ENCODE results near the gene SORCS2. TPM values are rescaled to one million over a fixed set of nuclear protein-coding genes. Genes with fewer than 3 reads are reported as not detected.

SORCS2 gene
- total and polyA plus RNA-seq, 2 of the 4 experiments (the other 2 are of a cell fraction) = 0.36 to 0.62 TPM

DNA sequence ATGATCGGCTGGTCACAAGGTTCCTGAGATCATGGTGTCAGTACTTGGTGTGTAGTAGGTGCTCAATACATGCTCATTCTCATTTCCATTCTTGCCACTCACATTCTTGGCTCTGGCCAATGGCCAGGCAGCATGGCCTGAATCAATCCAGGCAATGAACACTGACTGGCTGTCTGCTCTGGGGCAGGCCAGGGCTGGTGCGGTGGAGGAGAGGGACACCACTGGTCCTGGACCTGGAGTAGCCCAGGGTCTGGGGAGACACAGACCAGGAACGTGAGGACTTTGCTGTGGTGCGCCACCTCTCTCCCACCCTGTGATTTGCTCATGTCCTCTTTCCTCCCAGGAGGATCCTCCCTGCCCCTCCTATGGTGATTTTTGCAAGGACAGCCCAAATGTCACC, 122.9 kb downstream of the SORCS2 start:
- in situ Hi-C loops (cut with MboI; ENCODE audit: low sequenced_read_pairs) (no loop called here), dilution Hi-C loops (cut with HindIII; ENCODE audit: low sequenced_read_pairs, unreplicated experiment) (no loop called here), intact Hi-C loops (cut with micrococcal nuclease) (no loop called here)
- no peak overlapping the region for H2BK20ac ChIP-seq (ENCODE audit: low read depth, low read length)
- H4K5ac ChIP-seq (ENCODE audit: low read depth, low read length) = no peak overlapping the region
- BruUV-seq (replicated peaks) = no TSS peak
- H2BK120ac ChIP-seq (ENCODE audit: low read depth, low read length) = no peak overlapping the region
- H3K9ac ChIP-seq (ENCODE audit: low read depth, low read length) = no peak overlapping the region
- no peak overlapping the region for H2BK5ac ChIP-seq (ENCODE audit: low read depth, low read length, poor library complexity, severe bottlenecking)
- H3K56ac ChIP-seq (ENCODE audit: extremely low read depth, insufficient read depth, low read length) = no peak overlapping the region
- no peak overlapping the region for H2BK15ac ChIP-seq (ENCODE audit: low read depth, low read length)
- H3K23ac ChIP-seq (ENCODE audit: low read depth, low read length) = no peak overlapping the region
- no peak overlapping the region for H4K91ac ChIP-seq (ENCODE audit: insufficient read depth, low read depth, low read length)
- no peaks in the 10 kb centered on the region; the same call in 1 of the 2 replicates for H4K20me1 ChIP-seq (ENCODE audit: insufficient read depth, low read length)
- ATAC-seq (ENCODE audit: low read depth) (no peak), DNase-seq (no peak)
- peaks cover 20% of the 10 kb centered on the region for H3K27me3 ChIP-seq (ENCODE audit: control insufficient read depth, insufficient read depth, low read length)
- H3K4ac ChIP-seq (ENCODE audit: low read depth, low read length) = no peak overlapping the region
- no peak overlapping the region for H3K18ac ChIP-seq (ENCODE audit: low read depth, low read length)
- H3K4me3 ChIP-seq (ENCODE audit: insufficient read depth, low read depth, low read length) = no peak overlapping the region
- CTCF ChIA-PET = no interaction called here
- no peak overlapping the region for H4K8ac ChIP-seq (ENCODE audit: low read depth in 2 of 2, low read length in 2 of 2)
- no peak overlapping the region for H2AFZ ChIP-seq (replicated peaks; ENCODE audit: low read length, poor library complexity)
- no CpG with 5 or more reads among the region's 4 CpGs for WGBS, 2 experiments (ENCODE audit: extremely low coverage in 2 of 2, insufficient read length in 1 of 2)
- H3K4me2 ChIP-seq (ENCODE audit: low read depth, low read length) = no peak overlapping the region
- peaks cover 11% of the 10 kb centered on the region for H3K9me3 ChIP-seq (ENCODE audit: control insufficient read depth, insufficient read depth, low read length)
- H3K14ac ChIP-seq (replicated peaks; ENCODE audit: low read depth, low read length) = no peak overlapping the region
- no peak for TF ChIP-seq RFX5 (IDR thresholded peaks at IDR 0.05; ENCODE audit: low read depth, low read length)
- no peak for TF ChIP-seq BHLHE40 (IDR thresholded peaks at IDR 0.05; ENCODE audit: low read depth, low read length)
- TF ChIP-seq, protein P1, sequence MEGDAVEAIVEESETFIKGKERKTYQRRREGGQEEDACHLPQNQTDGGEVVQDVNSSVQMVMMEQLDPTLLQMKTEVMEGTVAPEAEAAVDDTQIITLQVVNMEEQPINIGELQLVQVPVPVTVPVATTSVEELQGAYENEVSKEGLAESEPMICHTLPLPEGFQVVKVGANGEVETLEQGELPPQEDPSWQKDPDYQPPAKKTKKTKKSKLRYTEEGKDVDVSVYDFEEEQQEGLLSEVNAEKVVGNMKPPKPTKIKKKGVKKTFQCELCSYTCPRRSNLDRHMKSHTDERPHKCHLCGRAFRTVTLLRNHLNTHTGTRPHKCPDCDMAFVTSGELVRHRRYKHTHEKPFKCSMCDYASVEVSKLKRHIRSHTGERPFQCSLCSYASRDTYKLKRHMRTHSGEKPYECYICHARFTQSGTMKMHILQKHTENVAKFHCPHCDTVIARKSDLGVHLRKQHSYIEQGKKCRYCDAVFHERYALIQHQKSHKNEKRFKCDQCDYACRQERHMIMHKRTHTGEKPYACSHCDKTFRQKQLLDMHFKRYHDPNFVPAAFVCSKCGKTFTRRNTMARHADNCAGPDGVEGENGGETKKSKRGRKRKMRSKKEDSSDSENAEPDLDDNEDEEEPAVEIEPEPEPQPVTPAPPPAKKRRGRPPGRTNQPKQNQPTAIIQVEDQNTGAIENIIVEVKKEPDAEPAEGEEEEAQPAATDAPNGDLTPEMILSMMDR (conservative IDR thresholded peaks at IDR 0.05; ENCODE audit: low read depth, low read length) = no peak
- no peak for TF ChIP-seq CHD1 (IDR thresholded peaks at IDR 0.05; ENCODE audit: low read depth, low read length)
- TF ChIP-seq, protein P2, sequence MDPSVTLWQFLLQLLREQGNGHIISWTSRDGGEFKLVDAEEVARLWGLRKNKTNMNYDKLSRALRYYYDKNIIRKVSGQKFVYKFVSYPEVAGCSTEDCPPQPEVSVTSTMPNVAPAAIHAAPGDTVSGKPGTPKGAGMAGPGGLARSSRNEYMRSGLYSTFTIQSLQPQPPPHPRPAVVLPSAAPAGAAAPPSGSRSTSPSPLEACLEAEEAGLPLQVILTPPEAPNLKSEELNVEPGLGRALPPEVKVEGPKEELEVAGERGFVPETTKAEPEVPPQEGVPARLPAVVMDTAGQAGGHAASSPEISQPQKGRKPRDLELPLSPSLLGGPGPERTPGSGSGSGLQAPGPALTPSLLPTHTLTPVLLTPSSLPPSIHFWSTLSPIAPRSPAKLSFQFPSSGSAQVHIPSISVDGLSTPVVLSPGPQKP (IDR thresholded peaks at IDR 0.05; ENCODE audit: borderline replicate concordance, low read depth, low read length) = no peak
- H3K27ac ChIP-seq (ENCODE audit: insufficient read depth, low read length) = no peak overlapping the region
- no peaks in the 10 kb centered on the region for H3K79me1 ChIP-seq (ENCODE audit: low read depth in 1 of 2, low read length in 2 of 2)
- no peaks in the 10 kb centered on the region for H3K36me3 ChIP-seq (ENCODE audit: control insufficient read depth, insufficient read depth, low read length)
- no peaks in the 10 kb centered on the region for H3K9me1 ChIP-seq (ENCODE audit: insufficient read depth, low read length)
- H2AK5ac ChIP-seq (ENCODE audit: low read depth, low read length) = no peak overlapping the region
- no peaks in the 10 kb centered on the region for H3K4me1 ChIP-seq (ENCODE audit: control insufficient read depth, insufficient read depth, low read length)
- H2AK9ac ChIP-seq (replicated peaks; ENCODE audit: low read depth, low read length, poor library complexity) = no peak overlapping the region
- POLR2A ChIA-PET (ENCODE audit: unreplicated experiment) = no interaction called here
